ENCODE measurements around the gene ZNHIT6. TPM values are rescaled to one million over a fixed set of nuclear protein-coding genes. Genes with fewer than 3 reads are reported as not detected.

The ZNHIT6 gene
- polyA plus RNA-seq, 3 donors = 1.7 to 3.2 (median 2.0) TPM

- no peaks in the 10 kb centered on the region for H3K4me1 Mint-ChIP-seq
These were observed 39.9 kb upstream of the ZNHIT6 start for GRCh38 chr1:85748120-85748519.

GRCh38 chr1:85746777-85747176 is 38.5 kb upstream of the ZNHIT6 start:
- no peak for TF ChIP-seq CTCF (IDR thresholded peaks at IDR 0.05)
- no CpG with 5 or more reads among the region's 3 CpGs for WGBS (ENCODE audit: insufficient coverage)
- no peaks in the 10 kb centered on the region for H3K27me3 Mint-ChIP-seq (ENCODE audit: low read depth in 3 of 3)

More at GRCh38 chr1:85748120-85748519, 39.9 kb upstream of the ZNHIT6 start:
- no peak overlapping the region for H3K4me3 Mint-ChIP-seq
- Histone ChIP-seq H2AFZ (ENCODE audit: insufficient read depth, low read depth, low read length, poor library complexity, severe bottlenecking) (no peak overlapping the region), H3K79me2 (ENCODE audit: insufficient read depth, low read length) (no peaks in the 10 kb centered on the region), H3K9me3 (replicated peaks in 1 of 2; ENCODE audit: control insufficient read depth in 1 of 2, insufficient read depth in 1 of 2, low read length in 2 of 2) (no peaks in the 10 kb centered on the region), H3K4me3 (replicated peaks in 1 of 3; ENCODE audit: low read depth in 2 of 3, low read length in 3 of 3) (no peak overlapping the region), H3K27ac (ENCODE audit: low read depth in 1 of 2, low read length in 2 of 2) (no peak overlapping the region), H3K4me2 (replicated peaks; ENCODE audit: extremely low read depth, low read length, poor library complexity, severe bottlenecking) (no peak overlapping the region), H4K20me1 (ENCODE audit: insufficient read depth, low read length) (no peaks in the 10 kb centered on the region), H3K9ac (ENCODE audit: insufficient read depth, low read length, poor library complexity, severe bottlenecking) (no peak overlapping the region), H3K36me3 (replicated peaks in 1 of 2; ENCODE audit: control insufficient read depth in 1 of 2, insufficient read depth in 2 of 2, low read length in 2 of 2) (no peaks in the 10 kb centered on the region), H3K27me3 (ENCODE audit: control insufficient read depth in 2 of 2, insufficient read depth in 2 of 2, low read length in 2 of 2) (no peaks in the 10 kb centered on the region), H3K4me1 (ENCODE audit: control insufficient read depth in 1 of 2, insufficient read depth in 2 of 2, low read length in 2 of 2) (no peaks in the 10 kb centered on the region)
- TF ChIP-seq CTCF (IDR thresholded peaks at IDR 0.05) = no peak
- H3K27me3 Mint-ChIP-seq (ENCODE audit: low read depth in 3 of 3) = no peaks in the 10 kb centered on the region
- no peak for DNase-seq
- peaks cover 0 to 2% (median 0%) of the 10 kb centered on the region in 7 donors for H3K9me3 Mint-ChIP-seq
- no peak overlapping the region for H3K27ac Mint-ChIP-seq
- no CpG with 5 or more reads among the region's 1 CpG for WGBS (ENCODE audit: insufficient coverage)
- peaks cover 0 to 3% of the 10 kb centered on the region in 2 donors for H3K36me3 Mint-ChIP-seq
- intact Hi-C loops (cut with micrococcal nuclease) = no loop called here

More at GRCh38 chr1:85746777-85747176, 38.5 kb upstream of the ZNHIT6 start:
- Mint-ChIP-seq H3K9me3 (peaks cover 0 to 3% (median 0%) of the 10 kb centered on the region in 7 donors), H3K4me3 (no peak overlapping the region), H3K4me1 (no peaks in the 10 kb centered on the region), H3K36me3 (peaks cover 2 to 3% of the 10 kb centered on the region in 2 donors), H3K27ac (no peak overlapping the region)
- H3K27me3 ChIP-seq (ENCODE audit: control insufficient read depth in 2 of 2, insufficient read depth in 2 of 2, low read length in 2 of 2) = no peaks in the 10 kb centered on the region
- no peak for DNase-seq
- H3K27ac ChIP-seq (ENCODE audit: low read depth in 1 of 2, low read length in 2 of 2) = no peak overlapping the region
- H3K36me3 ChIP-seq (replicated peaks in 1 of 2; ENCODE audit: control insufficient read depth in 1 of 2, insufficient read depth in 2 of 2, low read length in 2 of 2) = no peaks in the 10 kb centered on the region
- no peak overlapping the region for H3K4me2 ChIP-seq (replicated peaks; ENCODE audit: extremely low read depth, low read length, poor library complexity, severe bottlenecking)
- intact Hi-C loops (cut with micrococcal nuclease) = no loop called here
- no peaks in the 10 kb centered on the region for H3K4me1 ChIP-seq (ENCODE audit: control insufficient read depth in 1 of 2, insufficient read depth in 2 of 2, low read length in 2 of 2)
- no peak overlapping the region for H3K4me3 ChIP-seq (replicated peaks in 1 of 3; ENCODE audit: low read depth in 2 of 3, low read length in 3 of 3)
- H3K79me2 ChIP-seq (ENCODE audit: insufficient read depth, low read length) = no peaks in the 10 kb centered on the region
- H2AFZ ChIP-seq (ENCODE audit: insufficient read depth, low read depth, low read length, poor library complexity, severe bottlenecking) = no peak overlapping the region
- H3K9me3 ChIP-seq (replicated peaks in 1 of 2; ENCODE audit: control insufficient read depth in 1 of 2, insufficient read depth in 1 of 2, low read length in 2 of 2) = no peaks in the 10 kb centered on the region
- H3K9ac ChIP-seq (ENCODE audit: insufficient read depth, low read length, poor library complexity, severe bottlenecking) = no peak overlapping the region
- H4K20me1 ChIP-seq (ENCODE audit: insufficient read depth, low read length) = no peaks in the 10 kb centered on the region

Measured in CD14-positive monocyte (primary cell).